ENCODE data around the gene BMP6. TPM values are rescaled to one million over a fixed set of nuclear protein-coding genes. Genes with fewer than 3 reads are reported as not detected.
"Not testable (repeated sequence)": the region's sequence is repeated elsewhere in the genome, so short reads cannot be mapped to it uniquely, and the experiment has no call there.

The BMP6 gene
- total and polyA plus RNA-seq, 4 experiments from 2014 or later = 0.06 TPM; not detected in 3

GRCh38 chr6:7882505-7883257 is 156.8 kb downstream of the BMP6 start:
- H3K36me3 Mint-ChIP-seq = peaks cover 66 to 70% of the 10 kb centered on the region in 2 donors
- POLR2A ChIA-PET (ENCODE audit: partially characterized antibody) = no interaction called here
- no peak overlapping the region for H3K27ac ChIP-seq (ENCODE audit: low read depth, low read length)

DNA sequence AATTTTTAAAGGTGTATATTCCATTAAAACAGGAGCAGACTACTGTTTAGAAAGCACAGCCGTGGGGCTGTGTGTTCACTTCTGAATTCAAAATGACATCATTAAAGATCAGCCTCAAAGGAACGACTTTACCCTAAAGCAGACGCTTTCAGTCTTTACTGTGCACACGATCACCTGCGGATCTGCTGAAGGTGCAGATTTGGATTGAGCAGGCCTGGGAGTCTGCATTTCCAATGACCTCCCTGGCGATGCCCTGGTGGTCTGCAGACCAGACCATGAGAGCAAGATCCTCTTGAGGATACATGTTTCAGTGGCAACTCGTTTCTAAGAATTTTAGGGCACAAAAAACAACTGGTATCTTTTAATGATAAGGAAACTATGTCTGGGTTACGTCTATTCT is 157.5 kb downstream of the BMP6 start:
- Histone ChIP-seq H3K9me3 (ENCODE audit: control insufficient read depth in 1 of 2, low read length in 2 of 2) (no peaks in the 10 kb centered on the region), H3K27ac (ENCODE audit: low read depth, low read length) (no peak overlapping the region), H3K27me3 (ENCODE audit: insufficient read depth, low read length) (no peaks in the 10 kb centered on the region), H3K36me3 (ENCODE audit: insufficient read depth, low read length) (peaks cover 60% of the 10 kb centered on the region), H3K4me1 (ENCODE audit: insufficient read depth, low read length) (no peaks in the 10 kb centered on the region), H3K4me3 (ENCODE audit: low read length in 2 of 2) (no peak overlapping the region)
- intact Hi-C loops (cut with micrococcal nuclease) = no loop called here
- no peaks in the 10 kb centered on the region for H3K27me3 Mint-ChIP-seq
- H3K36me3 Mint-ChIP-seq = peaks cover 72 to 77% of the 10 kb centered on the region in 2 donors
- H3K27ac Mint-ChIP-seq = no peak overlapping the region
- no peaks in the 10 kb centered on the region for H3K4me1 Mint-ChIP-seq
- DNase-seq = no peak
- ChIA-PET CTCF (ENCODE audit: partially characterized antibody) (no interaction called here), POLR2A (ENCODE audit: partially characterized antibody) (no interaction called here)
- no peaks in the 10 kb centered on the region for H3K9me3 Mint-ChIP-seq
- H3K4me3 Mint-ChIP-seq = no peak overlapping the region

More at GRCh38 chr6:7882505-7883257, 156.8 kb downstream of the BMP6 start:
- Histone ChIP-seq H3K4me1 (ENCODE audit: insufficient read depth, low read length) (no peaks in the 10 kb centered on the region), H3K4me3 (ENCODE audit: low read length in 2 of 2) (no peak overlapping the region), H3K36me3 (ENCODE audit: insufficient read depth, low read length) (peaks cover 57% of the 10 kb centered on the region), H3K9me3 (ENCODE audit: control insufficient read depth in 1 of 2, low read length in 2 of 2) (no peaks in the 10 kb centered on the region), H3K27me3 (ENCODE audit: insufficient read depth, low read length) (no peaks in the 10 kb centered on the region)
- intact Hi-C loops (cut with micrococcal nuclease) = no loop called here
- CTCF ChIA-PET (ENCODE audit: partially characterized antibody) = no interaction called here
- no peaks in the 10 kb centered on the region for H3K4me1 Mint-ChIP-seq
- no peak overlapping the region for H3K27ac Mint-ChIP-seq
- no peaks in the 10 kb centered on the region for H3K9me3 Mint-ChIP-seq
- no peaks in the 10 kb centered on the region for H3K27me3 Mint-ChIP-seq
- H3K4me3 Mint-ChIP-seq = no peak overlapping the region
- no peak for DNase-seq

- Mint-ChIP-seq H3K9me3 (no peaks in the 10 kb centered on the region), H3K4me3 (no peak overlapping the region), H3K4me1 (no peaks in the 10 kb centered on the region), H3K27ac (no peak overlapping the region), H3K36me3 (peaks cover 74 to 90% of the 10 kb centered on the region in 2 donors), H3K27me3 (no peaks in the 10 kb centered on the region)
- H3K9me3 ChIP-seq (ENCODE audit: control insufficient read depth in 1 of 2, low read length in 2 of 2) = no peaks in the 10 kb centered on the region
- CTCF ChIA-PET (ENCODE audit: partially characterized antibody) = no interaction called here
- H3K4me1 ChIP-seq (ENCODE audit: insufficient read depth, low read length) = no peaks in the 10 kb centered on the region
- no peak overlapping the region for H3K4me3 ChIP-seq (ENCODE audit: low read length in 2 of 2)
- POLR2A ChIA-PET (ENCODE audit: partially characterized antibody) = no interaction called here
- no peak for DNase-seq
- intact Hi-C loops (cut with micrococcal nuclease) = no loop called here
- H3K36me3 ChIP-seq (ENCODE audit: insufficient read depth, low read length) = peaks cover 72% of the 10 kb centered on the region
- no peak overlapping the region for H3K27ac ChIP-seq (ENCODE audit: low read depth, low read length)
- H3K27me3 ChIP-seq (ENCODE audit: insufficient read depth, low read length) = no peaks in the 10 kb centered on the region
These were observed 160.2 kb downstream of the BMP6 start for GRCh38 chr6:7886132-7886531.

DNA sequence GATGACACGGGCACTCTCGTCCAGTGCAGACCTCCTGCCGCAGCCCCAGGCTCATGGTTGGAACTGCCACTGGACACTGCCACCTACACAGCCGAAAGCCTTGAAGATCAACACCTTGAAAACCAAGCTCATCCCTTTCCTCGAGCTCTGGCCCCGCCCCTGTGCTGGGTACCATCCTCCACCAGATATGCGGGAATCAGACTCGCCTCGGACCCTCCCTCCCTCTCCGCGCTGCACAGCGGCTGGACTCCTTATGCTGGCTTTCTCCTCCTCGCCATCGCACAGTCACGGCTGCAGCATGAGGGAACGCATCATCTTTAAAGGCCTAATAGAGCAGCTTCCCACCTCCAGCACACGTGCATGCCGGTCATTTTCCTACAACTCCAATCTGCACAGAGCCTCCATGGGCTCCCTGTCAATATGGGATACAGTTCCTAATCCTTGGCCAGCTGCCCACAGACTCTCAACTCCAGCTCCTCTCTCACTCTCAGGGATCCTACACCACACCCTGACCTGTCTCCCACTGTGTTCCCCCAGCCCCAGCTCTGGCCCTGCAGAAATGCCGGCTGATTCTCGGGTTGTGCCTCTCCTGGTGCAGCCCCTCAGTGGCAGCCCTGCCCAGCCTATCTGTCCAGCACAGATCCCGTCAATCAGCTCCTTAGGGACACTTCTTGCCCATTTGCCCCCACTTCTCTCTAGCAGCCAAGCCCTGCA is 161.5 kb downstream of the BMP6 start:
- no peaks in the 10 kb centered on the region for H3K9me3 ChIP-seq (ENCODE audit: control insufficient read depth in 1 of 2, low read length in 2 of 2)
- no peaks in the 10 kb centered on the region for H3K9me3 Mint-ChIP-seq
- no peaks in the 10 kb centered on the region for H3K27me3 ChIP-seq (ENCODE audit: insufficient read depth, low read length)
- CTCF ChIA-PET (ENCODE audit: partially characterized antibody) = no interaction called here
- peaks cover 62% of the 10 kb centered on the region for H3K36me3 ChIP-seq (ENCODE audit: insufficient read depth, low read length)
- peaks cover 71 to 93% of the 10 kb centered on the region in 2 donors for H3K36me3 Mint-ChIP-seq
- no peaks in the 10 kb centered on the region for H3K27me3 Mint-ChIP-seq
- intact Hi-C loops (cut with micrococcal nuclease) = no loop called here
- no peaks in the 10 kb centered on the region for H3K4me1 ChIP-seq (ENCODE audit: insufficient read depth, low read length)
- H3K4me3 ChIP-seq (ENCODE audit: low read length in 2 of 2) = no peak overlapping the region
- H3K4me1 Mint-ChIP-seq = no peaks in the 10 kb centered on the region
- no peak for DNase-seq
- H3K27ac Mint-ChIP-seq = no peak overlapping the region
- H3K4me3 Mint-ChIP-seq = no peak overlapping the region
- POLR2A ChIA-PET (ENCODE audit: partially characterized antibody) = no interaction called here
- no peak overlapping the region for H3K27ac ChIP-seq (ENCODE audit: low read depth, low read length)

DNA sequence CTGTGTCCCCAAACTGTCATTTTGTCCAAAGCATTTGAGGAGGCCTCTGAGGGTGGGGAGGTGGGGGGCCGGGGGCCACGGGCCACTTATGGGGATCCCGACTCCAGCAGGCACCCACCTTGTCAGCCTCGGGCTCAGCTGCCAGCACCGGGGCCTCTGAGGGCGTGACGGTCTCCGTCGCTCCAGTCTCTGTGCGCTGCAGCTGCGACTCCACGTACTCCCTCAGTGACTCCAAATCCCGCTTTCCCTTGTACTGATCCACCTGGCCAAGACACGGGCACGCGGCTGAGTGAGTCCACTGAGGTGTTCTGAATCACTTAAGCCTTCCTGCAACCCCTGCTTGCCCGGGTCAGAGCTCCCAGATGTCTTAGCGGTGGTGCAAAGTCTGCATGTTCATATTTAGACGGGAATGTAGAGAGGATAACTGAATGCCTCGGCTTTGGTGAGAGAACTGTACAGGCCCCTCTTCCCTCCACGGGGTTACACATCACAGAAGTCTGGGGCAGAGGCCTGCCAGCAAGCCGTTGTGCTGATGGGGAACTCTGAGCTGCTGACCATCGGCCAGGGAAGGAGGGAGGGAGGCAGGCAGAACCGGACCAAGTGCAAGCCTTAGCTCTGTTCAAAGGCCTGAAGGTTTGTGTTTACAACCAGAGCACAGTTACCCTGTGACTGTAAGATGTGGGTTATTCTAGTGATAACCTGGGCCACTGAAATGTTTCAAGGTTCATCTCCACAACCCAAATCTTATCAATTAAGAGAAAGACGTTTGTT is 162.9 kb downstream of the BMP6 start:
- Mint-ChIP-seq H3K27ac (no peak overlapping the region), H3K4me3 (no peak overlapping the region), H3K4me1 (peaks cover 0 to 2% (median under 1%) of the 10 kb centered on the region in 4 donors), H3K9me3 (no peaks in the 10 kb centered on the region), H3K27me3 (no peaks in the 10 kb centered on the region), H3K36me3 (peaks cover 65 to 89% of the 10 kb centered on the region in 2 donors)
- Histone ChIP-seq H3K9me3 (ENCODE audit: control insufficient read depth in 1 of 2, low read length in 2 of 2) (no peaks in the 10 kb centered on the region), H3K4me3 (ENCODE audit: low read length in 2 of 2) (no peak overlapping the region), H3K4me1 (ENCODE audit: insufficient read depth, low read length) (no peaks in the 10 kb centered on the region), H3K36me3 (ENCODE audit: insufficient read depth, low read length) (peaks cover 53% of the 10 kb centered on the region), H3K27me3 (ENCODE audit: insufficient read depth, low read length) (no peaks in the 10 kb centered on the region), H3K27ac (ENCODE audit: low read depth, low read length) (no peak overlapping the region)
- ChIA-PET POLR2A (ENCODE audit: partially characterized antibody) (no interaction called here), CTCF (ENCODE audit: partially characterized antibody) (no interaction called here)
- intact Hi-C loops (cut with micrococcal nuclease) = no loop called here
- no peak for DNase-seq

DNA sequence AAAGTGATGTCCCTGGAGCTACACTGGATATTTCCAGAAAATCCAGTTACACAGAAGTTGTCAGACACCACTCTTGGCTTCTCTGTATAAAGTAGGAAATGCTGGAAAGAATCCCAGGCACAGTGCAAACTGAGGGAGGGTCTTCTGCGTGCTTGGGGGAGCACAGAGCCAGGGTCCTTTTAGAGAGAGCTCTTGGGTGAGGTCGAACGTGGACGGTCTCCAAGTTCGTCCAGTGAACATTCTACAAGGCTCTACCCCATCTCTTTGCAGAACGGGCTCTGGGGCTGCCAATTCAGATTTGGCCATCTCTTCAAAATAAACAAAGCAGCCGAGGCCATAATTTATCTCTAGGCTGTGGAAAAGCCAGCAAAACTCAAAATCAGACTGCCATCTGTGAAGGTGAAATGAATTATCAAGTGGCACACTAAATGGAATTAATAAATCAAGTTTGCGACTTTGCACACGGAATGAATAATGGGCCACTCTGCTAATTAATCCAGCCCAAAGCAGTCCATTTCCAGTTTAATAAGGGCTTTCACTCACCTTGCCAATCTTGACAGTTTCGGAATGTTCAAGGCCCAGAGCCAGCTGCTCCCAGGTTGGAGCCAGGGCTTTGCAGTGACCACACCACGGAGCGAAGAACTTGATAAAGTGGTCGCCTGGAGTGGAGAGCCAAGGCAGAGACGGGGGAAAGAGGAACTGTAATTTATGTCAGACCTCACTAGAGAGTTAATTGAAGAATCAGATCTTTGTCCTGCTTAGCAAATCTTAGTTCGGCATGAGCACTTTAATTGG is 165.4 kb downstream of the BMP6 start:
- no peak overlapping the region for H3K27ac Mint-ChIP-seq
- CTCF ChIA-PET (ENCODE audit: partially characterized antibody) = no interaction called here
- Histone ChIP-seq H3K9me3 (ENCODE audit: control insufficient read depth in 1 of 2, low read length in 2 of 2) (no peaks in the 10 kb centered on the region), H3K27ac (ENCODE audit: low read depth, low read length) (no peak overlapping the region), H3K4me3 (ENCODE audit: low read length in 2 of 2) (no peak overlapping the region), H3K4me1 (ENCODE audit: insufficient read depth, low read length) (no peaks in the 10 kb centered on the region), H3K27me3 (ENCODE audit: insufficient read depth, low read length) (no peaks in the 10 kb centered on the region), H3K36me3 (ENCODE audit: insufficient read depth, low read length) (peaks cover 50% of the 10 kb centered on the region)
- H3K27me3 Mint-ChIP-seq = no peaks in the 10 kb centered on the region
- intact Hi-C loops (cut with micrococcal nuclease) = no loop called here
- DNase-seq = no peak
- peaks cover 0 to 2% (median under 1%) of the 10 kb centered on the region in 4 donors for H3K4me1 Mint-ChIP-seq
- peaks cover 52 to 87% of the 10 kb centered on the region in 2 donors for H3K36me3 Mint-ChIP-seq
- H3K9me3 Mint-ChIP-seq = no peaks in the 10 kb centered on the region
- H3K4me3 Mint-ChIP-seq = no peak overlapping the region
- POLR2A ChIA-PET (ENCODE audit: partially characterized antibody) = no interaction called here

- H3K36me3 ChIP-seq (ENCODE audit: insufficient read depth, low read length) = peaks cover 41% of the 10 kb centered on the region
- H3K27ac ChIP-seq (ENCODE audit: low read depth, low read length); H3K27me3 Mint-ChIP-seq; DNase-seq; H3K4me3 ChIP-seq (ENCODE audit: low read length in 2 of 2); H3K4me1 Mint-ChIP-seq; POLR2A ChIA-PET (ENCODE audit: partially characterized antibody); H3K4me1 ChIP-seq (ENCODE audit: insufficient read depth, low read length); H3K27ac Mint-ChIP-seq; CTCF ChIA-PET (ENCODE audit: partially characterized antibody); H3K4me3 Mint-ChIP-seq; H3K27me3 ChIP-seq (ENCODE audit: insufficient read depth, low read length); H3K9me3 Mint-ChIP-seq; intact Hi-C loops (cut with micrococcal nuclease); H3K9me3 ChIP-seq (ENCODE audit: control insufficient read depth in 1 of 2, low read length in 2 of 2): not testable (repeated sequence)
- peaks cover 46 to 86% of the 10 kb centered on the region in 2 donors for H3K36me3 Mint-ChIP-seq
These were observed 166.5 kb downstream of the BMP6 start for GRCh38 chr6:7892367-7892766.
